ENCODE data around the gene KRTAP9-1. TPM values are rescaled to one million over a fixed set of nuclear protein-coding genes. Genes with fewer than 3 reads are reported as not detected.
"Not testable (repeated sequence)": the region's sequence is repeated elsewhere in the genome, so short reads cannot be mapped to it uniquely, and the experiment has no call there.

The KRTAP9-1 gene
- total RNA-seq, 1 experiment from 2014 or later: not detected

DNA sequence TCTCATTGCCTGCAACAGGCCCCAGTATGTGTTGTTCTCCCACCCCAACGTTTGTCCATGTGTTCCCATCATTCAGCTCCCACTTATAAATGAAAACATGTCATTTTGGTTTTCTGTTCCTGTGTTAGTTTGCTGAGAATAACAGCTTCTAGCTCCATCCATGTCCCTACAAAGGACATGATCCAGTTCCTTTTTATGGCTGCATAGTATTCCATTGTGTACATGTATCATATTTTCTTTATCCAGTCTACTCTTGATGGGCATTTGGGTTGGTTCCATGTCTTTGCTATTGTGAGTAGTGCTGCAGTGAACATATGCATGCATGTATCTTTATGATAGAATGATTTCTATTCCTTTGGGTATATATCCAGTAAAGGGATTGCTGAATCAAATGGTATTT, 26.0 kb downstream of the KRTAP9-1 start:
- intact Hi-C loops (cut with micrococcal nuclease): no loop called here
- Mint-ChIP-seq H3K27me3 (ENCODE audit: insufficient read depth, unreplicated experiment) (peaks cover 35% of the 10 kb centered on the region), H3K27ac (ENCODE audit: low read depth, unreplicated experiment) (no peak overlapping the region), H3K36me3 (ENCODE audit: insufficient read depth, unreplicated experiment) (no peaks in the 10 kb centered on the region), H3K4me1 (ENCODE audit: insufficient read depth, unreplicated experiment) (no peaks in the 10 kb centered on the region), H3K9me3 (ENCODE audit: unreplicated experiment) (peaks cover 6% of the 10 kb centered on the region), H3K4me3 (ENCODE audit: unreplicated experiment) (no peak overlapping the region)
- BruUV-seq (replicated peaks): no TSS peak
- POLR2A ChIA-PET: no interaction called here
- TF ChIP-seq, protein P1, sequence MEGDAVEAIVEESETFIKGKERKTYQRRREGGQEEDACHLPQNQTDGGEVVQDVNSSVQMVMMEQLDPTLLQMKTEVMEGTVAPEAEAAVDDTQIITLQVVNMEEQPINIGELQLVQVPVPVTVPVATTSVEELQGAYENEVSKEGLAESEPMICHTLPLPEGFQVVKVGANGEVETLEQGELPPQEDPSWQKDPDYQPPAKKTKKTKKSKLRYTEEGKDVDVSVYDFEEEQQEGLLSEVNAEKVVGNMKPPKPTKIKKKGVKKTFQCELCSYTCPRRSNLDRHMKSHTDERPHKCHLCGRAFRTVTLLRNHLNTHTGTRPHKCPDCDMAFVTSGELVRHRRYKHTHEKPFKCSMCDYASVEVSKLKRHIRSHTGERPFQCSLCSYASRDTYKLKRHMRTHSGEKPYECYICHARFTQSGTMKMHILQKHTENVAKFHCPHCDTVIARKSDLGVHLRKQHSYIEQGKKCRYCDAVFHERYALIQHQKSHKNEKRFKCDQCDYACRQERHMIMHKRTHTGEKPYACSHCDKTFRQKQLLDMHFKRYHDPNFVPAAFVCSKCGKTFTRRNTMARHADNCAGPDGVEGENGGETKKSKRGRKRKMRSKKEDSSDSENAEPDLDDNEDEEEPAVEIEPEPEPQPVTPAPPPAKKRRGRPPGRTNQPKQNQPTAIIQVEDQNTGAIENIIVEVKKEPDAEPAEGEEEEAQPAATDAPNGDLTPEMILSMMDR (IDR thresholded peaks at IDR 0.05; ENCODE audit: unreplicated experiment): no peak
- CTCF ChIA-PET: interaction anchor here (0.6 kb wide), 1 partner anchor 71 kb away, joined by 4 read pairs; no protein-coding TSS in a partner anchor
- no peak for DNase-seq (ENCODE audit: unreplicated experiment)

DNA sequence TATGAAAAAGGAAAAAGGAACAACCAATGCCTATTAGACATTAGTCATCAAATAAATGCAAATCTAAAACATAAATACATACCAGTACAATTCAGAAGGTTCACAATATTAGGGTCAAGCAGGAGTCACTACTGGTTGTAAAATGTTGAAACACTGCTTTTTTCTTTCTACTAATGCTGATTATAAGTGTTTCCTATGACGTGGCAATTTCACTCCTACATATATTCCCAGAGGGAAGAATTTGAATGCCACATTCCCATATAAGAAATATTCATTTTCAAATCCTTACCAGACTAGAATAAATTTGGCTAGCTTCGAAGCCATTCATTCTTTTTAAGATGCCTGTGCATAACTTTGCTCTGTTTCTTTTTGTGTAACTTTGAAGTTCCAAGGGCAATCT, 34.1 kb downstream of the KRTAP9-1 start:
- Mint-ChIP-seq H3K27ac (ENCODE audit: low read depth, unreplicated experiment) (no peak overlapping the region), H3K4me3 (ENCODE audit: unreplicated experiment) (no peak overlapping the region), H3K9me3 (ENCODE audit: unreplicated experiment) (peaks cover 7% of the 10 kb centered on the region), H3K27me3 (ENCODE audit: insufficient read depth, unreplicated experiment) (peaks cover 70% of the 10 kb centered on the region), H3K4me1 (ENCODE audit: insufficient read depth, unreplicated experiment) (no peaks in the 10 kb centered on the region), H3K36me3 (ENCODE audit: insufficient read depth, unreplicated experiment) (no peaks in the 10 kb centered on the region)
- TF ChIP-seq, protein P1 (IDR thresholded peaks at IDR 0.05; ENCODE audit: unreplicated experiment): no peak
- POLR2A ChIA-PET: no interaction called here
- intact Hi-C loops (cut with micrococcal nuclease): no loop called here
- no peak for DNase-seq (ENCODE audit: unreplicated experiment)
- BruUV-seq (replicated peaks): no TSS peak
- CTCF ChIA-PET: no interaction called here

DNA sequence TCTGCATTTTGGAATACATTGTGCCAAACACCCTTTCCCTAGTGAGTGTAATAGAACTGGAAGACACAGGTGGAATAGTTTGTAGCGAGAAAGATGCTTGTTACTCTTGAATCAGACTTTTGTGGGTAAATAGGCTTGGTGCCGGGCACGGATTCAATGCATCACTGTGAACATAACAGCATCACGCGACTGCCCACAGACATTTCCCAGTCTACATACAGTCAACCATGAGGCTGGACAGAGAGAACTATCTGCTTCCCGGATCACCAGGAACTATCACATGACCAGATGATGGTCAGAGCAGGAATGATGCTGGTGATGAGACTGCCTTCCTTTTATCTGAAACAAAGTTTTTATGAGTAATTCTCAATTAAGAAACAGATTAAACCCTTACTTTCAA, 36.4 kb downstream of the KRTAP9-1 start:
- CTCF ChIA-PET: interaction anchor here (0.6 kb wide), 1 partner anchor 36 kb away, joined by 4 read pairs; no protein-coding TSS in a partner anchor
- POLR2A ChIA-PET: interaction anchor here (0.8 kb wide), 1 partner anchor 16 kb away, joined by 3 read pairs; no protein-coding TSS in a partner anchor
- H3K27ac Mint-ChIP-seq (ENCODE audit: low read depth, unreplicated experiment): no peak overlapping the region
- intact Hi-C loops (cut with micrococcal nuclease): no loop called here
- no peak for DNase-seq (ENCODE audit: unreplicated experiment)
- no peaks in the 10 kb centered on the region for H3K9me3 Mint-ChIP-seq (ENCODE audit: unreplicated experiment)
- no peaks in the 10 kb centered on the region for H3K36me3 Mint-ChIP-seq (ENCODE audit: insufficient read depth, unreplicated experiment)
- H3K27me3 Mint-ChIP-seq (ENCODE audit: insufficient read depth, unreplicated experiment): peaks cover 67% of the 10 kb centered on the region
- TF ChIP-seq, protein P1 (IDR thresholded peaks at IDR 0.05; ENCODE audit: unreplicated experiment): no peak
- BruUV-seq (replicated peaks): no TSS peak
- H3K4me1 Mint-ChIP-seq (ENCODE audit: insufficient read depth, unreplicated experiment): no peaks in the 10 kb centered on the region
- H3K4me3 Mint-ChIP-seq (ENCODE audit: unreplicated experiment): no peak overlapping the region

GRCh38 chr17:41226598-41227095, 37.0 kb downstream of the KRTAP9-1 start, which contains the start of gene KRTAP9-2:
Gene KRTAP9-2 (plus strand): TSS chr17:41226648. CDS start chr17:41226655, 7 bp downstream.
- POLR2A ChIA-PET; H3K27ac Mint-ChIP-seq (ENCODE audit: low read depth, unreplicated experiment); H3K36me3 Mint-ChIP-seq (ENCODE audit: insufficient read depth, unreplicated experiment); BruUV-seq (replicated peaks); H3K4me3 Mint-ChIP-seq (ENCODE audit: unreplicated experiment); DNase-seq (ENCODE audit: unreplicated experiment); intact Hi-C loops (cut with micrococcal nuclease); H3K4me1 Mint-ChIP-seq (ENCODE audit: insufficient read depth, unreplicated experiment); H3K9me3 Mint-ChIP-seq (ENCODE audit: unreplicated experiment); CTCF ChIA-PET: not testable (repeated sequence)
- peaks cover 65% of the 10 kb centered on the region for H3K27me3 Mint-ChIP-seq (ENCODE audit: insufficient read depth, unreplicated experiment)

DNA sequence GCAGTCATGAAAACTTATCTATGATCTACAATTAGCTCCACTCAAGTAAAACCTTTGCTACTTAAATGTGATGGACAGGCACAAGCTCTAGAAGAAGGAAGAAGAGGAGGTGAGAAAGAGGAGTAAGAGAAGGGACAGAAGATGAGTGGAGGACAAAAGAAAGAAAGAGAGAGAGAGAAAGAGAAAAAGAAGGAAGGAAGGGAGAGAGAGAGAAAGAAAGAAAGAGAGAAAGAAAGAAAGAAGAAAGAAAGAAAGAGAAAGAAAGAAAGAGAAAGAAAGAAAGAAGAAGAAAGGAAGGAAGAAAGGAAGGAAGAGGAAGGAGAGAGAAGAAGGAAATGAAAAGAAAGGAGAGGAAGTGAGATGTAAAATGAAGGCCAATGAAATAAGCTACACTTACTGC, 40.4 kb downstream of the KRTAP9-1 start:
- no TSS peak for BruUV-seq (replicated peaks)
- POLR2A ChIA-PET: interaction anchor here (0.5 kb wide), 1 partner anchor 596 kb away, joined by 4 read pairs; no protein-coding TSS in a partner anchor

More for the DNA sequence above, 40.4 kb downstream of the KRTAP9-1 start:
- no peaks in the 10 kb centered on the region for H3K36me3 Mint-ChIP-seq (ENCODE audit: insufficient read depth, unreplicated experiment)
- H3K27me3 Mint-ChIP-seq (ENCODE audit: insufficient read depth, unreplicated experiment): peaks cover 64% of the 10 kb centered on the region
- TF ChIP-seq, protein P1 (IDR thresholded peaks at IDR 0.05; ENCODE audit: unreplicated experiment): no peak
- H3K27ac Mint-ChIP-seq (ENCODE audit: low read depth, unreplicated experiment): no peak overlapping the region
- no peak for DNase-seq (ENCODE audit: unreplicated experiment)
- H3K4me3 Mint-ChIP-seq (ENCODE audit: unreplicated experiment): no peak overlapping the region
- CTCF ChIA-PET: no interaction called here
- intact Hi-C loops (cut with micrococcal nuclease): no loop called here
- no peaks in the 10 kb centered on the region for H3K4me1 Mint-ChIP-seq (ENCODE audit: insufficient read depth, unreplicated experiment)
- no peaks in the 10 kb centered on the region for H3K9me3 Mint-ChIP-seq (ENCODE audit: unreplicated experiment)

Measured in MCF 10A (cell line).